DOHH2 (cell line): ENCODE measurements around the gene UBE2L3.

ENCODE experiments used
- EZH2phosphoT487 ChIP-seq: fragments of 200-600 bp; sonication (generic); IDR thresholded peaks from 2 replicates; pipeline ENCODE4 v1.6.1; 2017; ENCODE audit warnings: borderline replicate concordance, mild to moderate bottlenecking, antibody characterized with exemption, low read length, moderate library complexity, mixed read lengths
- TF ChIP-seq, protein P1 (sequence below): fragments of 200-600 bp; sonication (generic); IDR thresholded peaks from one replicate; pipeline ENCODE4 v1.5.1; 2014; ENCODE audit warnings: antibody characterized with exemption, mild to moderate bottlenecking, low read depth, low read length; ENCODE audit not compliant: poor library complexity, severe bottlenecking

GRCh38 chr22:21624120-21624879 lies 56.8 kb downstream of the UBE2L3 start:
- TF ChIP-seq, protein P1, sequence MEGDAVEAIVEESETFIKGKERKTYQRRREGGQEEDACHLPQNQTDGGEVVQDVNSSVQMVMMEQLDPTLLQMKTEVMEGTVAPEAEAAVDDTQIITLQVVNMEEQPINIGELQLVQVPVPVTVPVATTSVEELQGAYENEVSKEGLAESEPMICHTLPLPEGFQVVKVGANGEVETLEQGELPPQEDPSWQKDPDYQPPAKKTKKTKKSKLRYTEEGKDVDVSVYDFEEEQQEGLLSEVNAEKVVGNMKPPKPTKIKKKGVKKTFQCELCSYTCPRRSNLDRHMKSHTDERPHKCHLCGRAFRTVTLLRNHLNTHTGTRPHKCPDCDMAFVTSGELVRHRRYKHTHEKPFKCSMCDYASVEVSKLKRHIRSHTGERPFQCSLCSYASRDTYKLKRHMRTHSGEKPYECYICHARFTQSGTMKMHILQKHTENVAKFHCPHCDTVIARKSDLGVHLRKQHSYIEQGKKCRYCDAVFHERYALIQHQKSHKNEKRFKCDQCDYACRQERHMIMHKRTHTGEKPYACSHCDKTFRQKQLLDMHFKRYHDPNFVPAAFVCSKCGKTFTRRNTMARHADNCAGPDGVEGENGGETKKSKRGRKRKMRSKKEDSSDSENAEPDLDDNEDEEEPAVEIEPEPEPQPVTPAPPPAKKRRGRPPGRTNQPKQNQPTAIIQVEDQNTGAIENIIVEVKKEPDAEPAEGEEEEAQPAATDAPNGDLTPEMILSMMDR = peak; percentile 93
- TF ChIP-seq EZH2phosphoT487 = no peak
